Pulmonary artery endothelial cell (primary cell): Measurements from ENCODE around the gene SLCO2B1. TPM values are rescaled to one million over a fixed set of nuclear protein-coding genes. Genes with fewer than 3 reads are reported as not detected.

ENCODE experiments used
- DNase-seq: peaks from one replicate; pipeline ENCODE4 v3.0.0-alpha.2; 2011; ENCODE audit warnings: low read depth, low spot score
- total RNA-seq: library from RNA; depleted of rRNA; stranded (reverse); fragments of >200 nt; gene quantifications from 2 replicates; pipeline ENCODE4 v1.2.3, GENCODE V29; 2014

SLCO2B1 gene
- total RNA-seq, 1 donor from 2014 or later, result 0.13 TPM

DNA sequence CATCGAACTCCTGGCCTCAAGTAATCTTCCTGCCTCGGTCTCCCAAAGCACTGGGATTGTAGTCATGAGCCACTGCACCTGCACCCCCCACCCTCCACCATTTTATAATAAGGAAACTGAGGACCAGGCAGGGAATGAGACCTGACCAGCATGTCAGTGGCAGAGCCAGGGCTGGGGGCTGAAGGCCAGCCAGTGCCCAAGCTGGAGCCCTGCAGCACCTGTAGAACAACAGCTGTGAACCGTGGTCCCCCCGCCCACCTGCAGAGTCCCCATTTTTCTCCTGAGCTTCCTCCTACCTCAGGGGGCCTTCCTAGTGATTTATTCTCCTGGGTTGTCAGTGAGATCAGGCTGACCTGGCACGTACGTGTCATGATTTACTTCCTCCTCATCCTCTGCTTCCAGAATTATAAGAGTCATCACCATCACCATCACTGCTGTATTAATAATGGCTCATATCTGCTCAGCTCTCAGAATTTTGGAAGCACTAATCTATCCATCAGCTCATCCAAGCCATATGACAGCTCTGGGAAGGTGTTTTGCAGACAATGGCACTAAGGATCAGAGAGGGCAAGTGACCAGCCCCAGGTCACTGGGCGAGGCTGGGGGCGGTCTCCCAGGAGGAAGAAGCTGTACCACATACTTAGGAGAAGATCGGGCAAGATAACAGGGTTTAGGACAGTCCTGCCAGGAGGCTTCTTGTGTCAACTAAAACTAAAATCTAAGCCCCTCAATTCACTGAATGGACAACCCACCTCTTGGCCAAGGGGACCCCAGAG lies 5.5 kb upstream of the SLCO2B1 start:
- no peak for DNase-seq

DNA sequence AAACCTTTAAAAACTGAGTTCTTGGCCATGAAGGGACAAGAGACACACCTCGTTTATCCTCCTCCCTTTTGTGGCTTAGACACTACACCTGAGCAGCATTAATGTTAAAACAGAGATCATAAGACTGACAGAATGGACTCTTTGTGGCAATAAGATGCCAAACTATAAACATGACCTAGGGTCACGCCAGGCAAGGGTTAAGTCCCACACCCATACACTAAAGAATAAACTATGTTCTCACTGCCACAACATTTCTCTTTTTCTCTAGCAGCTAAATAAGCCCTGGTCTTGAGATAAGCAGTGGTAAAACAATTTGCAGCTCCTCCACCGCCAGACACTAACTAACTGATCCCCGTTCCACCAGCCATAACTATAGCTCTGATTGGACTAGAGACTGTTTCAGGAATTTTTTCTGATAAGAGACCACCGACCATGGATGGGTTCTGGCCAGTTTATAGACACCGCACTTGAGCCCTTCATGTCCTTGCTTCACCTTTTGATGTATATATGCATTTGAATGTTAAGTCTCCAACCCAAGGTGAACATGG lies 4.9 kb upstream of the SLCO2B1 start:
- DNase-seq, result no peak

DNA sequence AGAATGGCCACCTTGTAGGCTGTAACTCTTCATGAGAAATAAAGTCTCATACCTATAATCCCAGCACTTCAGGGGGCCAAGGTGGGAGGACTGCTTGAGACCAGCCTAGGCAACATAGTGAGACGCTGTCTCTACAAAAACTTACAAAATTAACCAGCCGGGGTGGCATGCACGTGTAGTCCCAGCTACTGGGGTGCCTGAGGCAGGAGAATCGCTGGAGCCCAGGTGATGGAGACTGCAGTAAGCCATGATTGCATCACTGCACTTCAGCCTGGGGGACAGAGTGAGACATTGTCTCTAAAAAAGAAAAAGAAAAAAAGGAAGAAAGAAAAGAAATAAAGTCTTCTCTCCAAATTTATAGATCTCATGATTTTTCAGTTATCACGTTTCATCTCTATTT lies 4.2 kb upstream of the SLCO2B1 start:
- DNase-seq, result no peak

DNA sequence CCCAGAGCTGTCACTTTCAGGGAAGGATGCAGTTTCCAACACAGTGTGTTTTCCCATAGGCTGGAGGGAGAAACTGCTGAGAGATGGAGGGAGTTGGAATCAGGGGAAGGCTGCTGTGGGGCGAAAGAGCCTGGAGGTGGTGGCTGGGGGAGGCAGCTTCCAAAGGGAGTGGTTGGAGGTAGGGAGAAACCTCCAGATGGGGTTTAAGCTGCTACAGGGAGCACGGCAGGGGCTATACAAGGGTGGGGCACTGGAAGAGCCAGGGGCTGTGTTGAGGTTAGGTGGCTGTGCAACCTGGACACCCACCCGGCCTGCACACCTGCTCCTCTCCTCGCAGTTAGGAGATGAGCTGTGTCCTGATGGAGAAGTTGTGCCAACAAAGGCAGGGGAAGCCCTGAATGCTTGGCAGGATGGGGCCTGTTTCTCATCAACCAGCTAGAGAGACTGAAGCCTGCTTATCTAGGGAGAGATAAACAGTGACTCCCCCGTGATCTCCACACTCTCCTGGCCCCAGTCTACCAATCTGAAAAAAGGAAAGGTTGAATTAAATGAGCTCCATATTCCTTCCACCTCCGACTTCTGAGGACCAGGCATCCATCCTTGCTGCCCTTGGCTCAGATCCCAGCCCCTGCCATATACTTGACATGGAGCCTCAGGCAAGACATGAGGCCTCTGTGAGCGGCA lies 3.6 kb upstream of the SLCO2B1 start:
- DNase-seq, result no peak

DNA sequence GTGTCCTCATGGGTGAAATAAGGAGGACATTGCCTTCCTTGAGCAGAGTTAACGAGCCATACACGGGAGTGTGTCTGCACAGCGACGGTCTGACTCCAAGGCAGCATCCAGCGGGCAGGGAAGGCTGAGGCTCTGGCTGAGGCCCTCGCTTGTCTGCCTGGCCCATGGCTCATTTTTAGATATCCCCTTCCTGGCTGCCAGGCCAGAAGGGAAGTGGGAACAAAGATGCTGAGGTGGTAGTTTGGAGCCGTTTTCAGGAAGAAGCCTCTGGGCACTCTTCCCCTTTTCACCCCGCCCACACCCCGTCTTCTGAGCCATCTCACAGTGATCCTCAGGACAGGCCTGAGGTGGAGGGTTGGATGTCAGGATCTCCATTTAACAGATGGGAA lies 3.0 kb upstream of the SLCO2B1 start:
- no peak for DNase-seq

DNA sequence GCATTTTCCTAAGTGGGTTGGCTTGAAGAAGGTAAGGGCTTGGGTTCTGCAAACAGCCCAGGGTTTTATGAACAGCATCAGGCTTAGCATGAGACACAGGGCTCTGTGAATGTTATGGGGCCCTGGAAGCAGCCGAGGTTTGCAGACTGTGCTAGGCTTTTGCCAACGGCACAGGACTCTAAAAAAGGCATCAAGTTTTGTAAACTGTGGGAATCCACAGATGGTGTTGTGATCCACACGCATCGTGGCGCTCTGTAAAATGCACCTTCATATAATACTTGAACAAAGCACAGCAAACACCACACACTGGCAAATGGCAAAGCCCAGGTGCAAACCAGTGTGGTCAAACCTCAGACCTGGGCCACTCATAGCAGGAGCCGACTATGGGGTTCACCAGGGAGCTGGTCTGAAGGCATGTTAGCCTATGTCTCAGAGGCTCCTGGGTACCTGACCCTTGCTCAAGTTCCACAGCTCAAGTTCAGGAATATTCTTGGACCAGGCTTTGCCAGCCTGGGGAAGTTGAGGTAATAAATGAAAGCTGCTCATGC lies 2.4 kb upstream of the SLCO2B1 start:
- DNase-seq, result no peak

DNA sequence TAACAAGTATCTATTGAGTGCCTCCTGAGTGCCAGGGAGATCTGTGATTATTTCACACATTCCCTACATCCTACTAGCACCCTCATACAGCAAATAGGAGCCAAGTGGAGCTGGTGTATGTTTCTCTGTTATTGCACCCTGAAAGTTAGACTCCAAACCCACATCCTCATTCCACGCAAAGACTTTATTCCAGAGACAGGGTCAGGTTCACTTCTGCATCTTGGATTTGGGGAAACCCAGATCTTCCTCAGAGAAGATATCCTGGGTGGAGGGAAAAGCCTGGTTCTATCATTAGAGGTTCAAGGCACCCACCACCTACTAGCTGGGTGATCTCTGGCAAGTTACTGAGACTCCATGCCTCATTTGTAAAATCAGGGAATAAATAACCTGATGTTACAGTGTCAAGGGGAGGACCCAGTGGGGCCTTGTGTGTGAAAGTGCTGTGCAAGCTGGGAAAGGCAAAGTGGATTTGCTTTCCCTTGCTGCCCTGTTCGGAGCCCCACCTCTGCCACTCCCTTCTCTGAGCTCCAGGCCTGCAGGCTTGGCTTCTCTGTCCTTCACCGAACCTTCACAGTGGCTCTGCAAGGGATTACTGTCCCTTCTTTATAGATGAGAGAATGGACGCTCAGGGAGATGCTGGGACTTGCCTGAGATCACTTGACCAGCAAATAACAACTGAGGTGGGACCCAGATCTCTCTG lies 991 bp upstream of the SLCO2B1 start:
- DNase-seq, result no peak

DNA sequence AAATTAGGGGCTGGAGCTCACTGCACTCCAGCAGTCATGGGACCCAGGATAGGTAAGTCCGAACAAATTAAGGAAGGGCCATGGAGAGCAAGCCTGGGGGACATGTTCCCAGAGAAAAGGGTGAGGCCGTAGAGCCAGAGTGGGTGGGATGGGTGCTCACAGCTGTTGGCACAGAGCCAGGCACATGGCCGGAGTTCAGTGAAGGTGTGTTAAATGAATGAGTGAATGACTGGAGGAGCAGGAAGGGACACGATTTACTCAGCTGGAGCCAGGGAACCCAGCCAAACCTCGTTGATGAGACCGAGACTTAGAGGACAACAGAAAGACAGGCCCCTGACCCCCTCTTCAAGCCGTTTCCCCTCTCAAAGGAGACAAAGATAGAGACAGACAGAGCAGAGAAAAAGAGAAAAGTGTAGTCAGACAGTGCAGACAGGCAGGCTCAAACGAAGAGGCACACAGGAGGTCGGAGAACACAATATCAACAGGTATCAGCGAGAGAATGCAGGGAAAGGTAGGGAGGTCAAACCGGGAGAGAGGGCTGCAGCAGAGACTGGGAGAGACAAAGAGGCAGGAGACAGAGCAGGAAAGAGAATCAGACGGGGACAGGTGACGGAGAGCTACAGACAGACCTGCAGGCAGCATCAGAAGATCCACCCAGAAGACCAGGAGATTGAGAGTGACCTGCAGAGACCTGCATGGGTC lies 590 bp downstream of the SLCO2B1 start:
- DNase-seq, result no peak

DNA sequence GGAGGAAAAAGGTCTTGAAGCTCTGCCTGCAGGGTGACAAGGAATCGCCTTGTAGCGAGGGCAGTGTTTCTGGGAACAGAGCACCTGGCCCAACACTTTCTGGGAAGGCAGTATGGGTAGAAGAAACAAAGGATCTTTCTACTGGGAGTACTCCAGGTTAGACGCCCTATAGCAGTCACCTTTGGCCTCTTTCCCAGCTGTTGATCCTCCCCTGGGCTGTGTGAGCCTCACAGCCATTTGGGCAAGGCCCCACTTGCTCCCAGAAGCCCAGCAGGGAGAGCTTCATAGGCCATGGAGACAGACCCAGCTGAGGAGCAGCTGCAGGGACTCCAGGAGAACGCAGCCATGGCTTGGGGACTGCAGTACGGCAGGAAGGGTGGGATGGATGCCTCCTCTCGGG lies 1.2 kb downstream of the SLCO2B1 start:
- no peak for DNase-seq

DNA sequence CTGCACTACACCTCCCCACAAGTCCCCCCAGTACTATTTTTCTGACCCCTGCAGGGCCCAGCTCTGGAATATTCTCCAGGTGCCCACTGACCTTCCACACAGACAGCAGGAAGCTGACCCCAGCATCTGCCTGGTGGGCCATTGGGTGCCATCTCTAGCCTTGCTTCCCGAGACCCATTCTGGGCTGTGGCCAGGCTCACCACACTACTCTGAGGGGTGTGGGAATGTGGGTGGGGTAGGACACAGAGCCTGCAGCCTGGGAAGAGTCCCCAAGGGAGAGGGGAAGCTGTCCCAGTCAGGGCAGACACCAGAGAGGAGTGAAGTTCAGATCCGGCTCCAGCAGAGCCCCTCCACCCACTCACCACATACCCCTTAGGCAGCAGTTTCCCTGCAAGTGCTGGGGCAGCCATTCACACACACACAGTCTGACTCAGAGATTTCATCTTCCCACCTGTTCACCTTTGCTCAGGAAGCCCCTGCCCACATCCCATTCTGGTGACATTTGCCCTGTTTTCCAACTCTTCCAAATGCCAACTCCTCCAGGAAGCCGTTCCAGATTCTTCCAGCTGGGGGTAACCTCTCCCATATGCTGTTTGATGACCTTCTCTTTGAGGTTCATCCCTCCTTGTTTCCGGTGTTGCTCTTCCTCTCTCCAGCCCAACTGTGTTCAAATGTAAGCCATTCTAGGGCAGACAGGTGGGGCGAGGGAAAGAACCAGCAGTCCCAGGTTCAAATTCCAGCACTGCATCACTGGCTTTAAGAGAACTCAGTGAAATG lies 1.9 kb downstream of the SLCO2B1 start:
- no peak for DNase-seq

DNA sequence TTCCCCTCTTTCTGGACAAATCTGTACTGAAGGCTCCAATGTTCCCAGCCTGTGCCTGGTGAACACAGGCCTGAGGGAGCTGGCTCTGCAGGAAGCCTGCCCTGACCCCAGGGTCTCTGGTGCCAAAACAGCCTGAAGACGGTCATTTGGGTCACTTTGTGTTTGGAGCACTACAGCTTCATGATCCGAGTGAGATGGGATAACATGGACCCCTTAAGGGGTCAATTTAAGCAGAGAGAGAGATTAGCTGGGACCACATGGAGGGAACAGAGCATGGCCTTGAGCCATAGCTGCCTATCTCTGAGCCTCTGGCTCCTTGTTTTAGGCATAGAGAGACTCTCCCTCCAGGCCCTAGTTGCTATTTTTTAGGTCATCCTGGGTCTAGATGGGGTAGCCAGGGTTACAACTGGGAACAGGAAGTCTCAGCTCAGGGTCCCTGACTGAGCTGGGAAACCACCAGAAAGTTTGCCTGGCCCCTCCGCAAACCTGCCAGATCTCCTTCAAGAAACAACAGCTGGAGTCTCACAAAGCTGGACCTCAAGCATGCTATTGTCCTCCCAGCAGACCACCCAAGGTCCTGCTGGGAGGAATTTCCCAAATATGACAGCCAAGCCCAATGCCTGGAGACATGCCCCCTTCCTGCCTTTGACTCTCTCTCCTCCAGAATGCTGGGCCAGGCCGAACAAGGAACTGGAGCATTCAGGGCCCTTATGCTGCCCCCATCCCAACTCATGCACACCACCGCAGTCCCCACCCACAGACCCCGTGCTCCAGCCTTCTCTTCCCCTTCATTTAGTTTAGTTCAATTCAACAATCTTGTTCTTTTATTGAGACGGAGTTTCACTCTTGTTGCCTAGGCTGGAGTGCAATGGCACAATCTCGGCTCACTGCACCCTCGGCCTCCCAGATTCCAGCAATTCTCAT lies 4.0 kb downstream of the SLCO2B1 start:
- DNase-seq, result no peak

DNA sequence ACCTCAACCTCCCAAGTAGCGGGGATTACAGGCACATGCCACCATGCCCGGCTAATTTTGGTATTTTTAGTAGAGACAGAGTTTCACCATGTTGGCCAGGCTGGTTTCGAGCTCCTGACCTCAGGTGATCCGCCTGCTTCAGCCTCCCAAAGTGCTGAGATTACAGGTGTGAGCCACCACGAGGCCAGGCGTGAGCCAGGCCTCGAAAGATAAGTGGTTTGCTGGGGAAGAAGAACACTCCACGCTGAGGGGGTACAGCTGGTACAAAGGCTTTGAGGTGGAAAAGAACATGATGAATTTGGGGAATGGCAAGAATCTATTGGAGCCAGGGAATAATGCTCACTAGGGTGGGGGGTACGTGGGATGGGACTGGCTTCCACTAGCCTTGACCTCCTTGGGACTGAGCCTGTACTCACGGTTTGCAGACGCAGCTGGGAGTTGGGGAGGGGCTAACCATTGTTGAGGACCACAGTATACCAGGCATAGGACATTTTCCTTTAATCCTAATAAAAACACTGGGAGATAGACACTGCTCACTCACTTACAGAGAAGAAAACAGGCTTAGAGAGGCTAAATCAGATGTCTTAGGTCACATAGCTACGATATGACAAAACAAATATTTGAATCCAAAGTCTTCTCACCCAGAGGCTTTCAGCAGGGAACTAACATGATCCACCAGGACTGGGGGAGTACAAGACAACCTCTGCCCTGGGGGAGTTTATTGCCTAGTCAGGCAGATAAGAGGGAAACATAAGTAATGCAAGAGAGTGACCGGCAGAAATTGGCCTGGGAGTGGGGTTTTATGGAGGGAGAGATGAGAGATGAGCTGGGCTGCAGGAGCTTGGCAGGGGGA lies 4.9 kb downstream of the SLCO2B1 start:
- no peak for DNase-seq

DNA sequence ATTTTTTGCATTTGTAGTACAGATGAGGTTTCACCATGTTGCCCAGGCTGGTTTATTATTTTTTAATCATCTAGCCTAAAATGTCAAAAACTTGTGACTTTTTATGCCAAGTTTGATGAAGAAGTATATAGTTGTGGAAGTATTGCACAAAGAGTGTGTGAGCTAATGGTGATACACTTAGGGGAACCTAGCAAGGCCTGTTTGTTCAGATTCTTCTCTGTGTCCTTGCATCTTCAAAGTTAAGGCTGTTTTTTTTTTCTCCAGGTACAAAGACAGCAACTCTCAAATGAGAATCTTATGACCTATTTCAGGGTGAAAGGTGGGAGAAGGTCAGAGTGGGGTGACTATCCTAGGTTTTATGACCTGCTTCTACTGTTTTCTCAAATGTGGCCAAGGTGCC lies 7.3 kb downstream of the SLCO2B1 start:
- no peak for DNase-seq

DNA sequence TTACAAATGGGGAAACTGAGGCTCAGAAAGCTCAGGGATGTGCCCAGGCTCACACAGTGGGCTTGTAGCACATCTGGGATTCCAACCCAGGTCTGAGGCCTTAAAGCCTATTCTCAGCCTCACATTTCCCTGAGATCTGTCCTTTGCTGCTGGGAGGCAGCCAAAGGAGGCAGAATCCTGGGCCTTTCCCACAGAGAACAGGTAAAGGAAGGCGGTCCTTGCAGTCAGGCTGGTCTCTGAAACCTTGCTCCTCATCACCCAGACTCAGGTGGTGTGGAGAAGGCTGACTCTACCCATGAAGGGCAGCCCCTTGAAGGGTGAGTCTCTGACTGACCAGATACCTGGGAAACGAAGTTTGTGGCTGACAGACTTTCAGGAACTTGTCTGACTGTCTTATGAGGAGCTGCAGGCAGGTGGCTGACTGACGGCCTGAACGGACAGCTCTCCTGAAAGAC lies 7.8 kb downstream of the SLCO2B1 start:
- DNase-seq, result no peak

DNA sequence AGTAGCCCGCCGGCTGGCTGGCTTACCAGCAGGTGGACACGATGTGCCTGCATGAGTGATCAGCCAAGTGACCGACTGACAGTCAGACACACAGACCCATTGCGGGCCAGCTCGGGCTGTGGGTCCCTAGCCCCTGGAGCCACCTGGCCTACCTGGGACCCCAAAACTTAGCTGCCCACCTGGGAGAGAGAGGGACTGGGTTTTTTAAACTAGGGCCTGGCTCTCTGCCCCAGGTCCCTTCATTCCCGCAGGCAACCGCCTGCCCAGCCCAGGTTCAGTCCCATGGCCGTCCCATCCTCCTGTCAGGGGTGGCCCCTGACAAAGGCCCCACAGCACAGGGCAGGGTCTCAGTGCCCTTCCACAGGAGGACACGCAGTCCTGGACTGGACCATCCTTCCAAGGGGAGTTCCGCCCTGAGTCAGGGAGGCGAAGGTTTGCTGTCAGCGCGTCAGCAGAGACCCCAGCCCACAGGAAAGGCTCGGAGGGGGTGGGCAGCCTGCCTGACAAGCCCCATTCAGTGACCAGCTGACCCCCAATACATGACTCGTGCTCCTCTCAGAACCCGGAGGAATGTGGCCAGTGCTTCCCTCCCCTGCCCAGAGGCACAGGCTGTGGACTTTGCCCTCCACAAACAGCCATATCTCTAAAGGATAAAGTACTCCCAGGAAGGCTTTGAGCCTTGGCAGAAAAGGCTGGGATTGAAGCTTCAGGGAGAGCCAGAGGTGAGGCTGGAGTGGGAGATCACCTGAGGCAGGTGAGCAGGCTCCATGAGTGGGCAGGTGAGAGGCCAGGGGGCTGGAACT lies 8.4 kb downstream of the SLCO2B1 start:
- DNase-seq, result no peak

DNA sequence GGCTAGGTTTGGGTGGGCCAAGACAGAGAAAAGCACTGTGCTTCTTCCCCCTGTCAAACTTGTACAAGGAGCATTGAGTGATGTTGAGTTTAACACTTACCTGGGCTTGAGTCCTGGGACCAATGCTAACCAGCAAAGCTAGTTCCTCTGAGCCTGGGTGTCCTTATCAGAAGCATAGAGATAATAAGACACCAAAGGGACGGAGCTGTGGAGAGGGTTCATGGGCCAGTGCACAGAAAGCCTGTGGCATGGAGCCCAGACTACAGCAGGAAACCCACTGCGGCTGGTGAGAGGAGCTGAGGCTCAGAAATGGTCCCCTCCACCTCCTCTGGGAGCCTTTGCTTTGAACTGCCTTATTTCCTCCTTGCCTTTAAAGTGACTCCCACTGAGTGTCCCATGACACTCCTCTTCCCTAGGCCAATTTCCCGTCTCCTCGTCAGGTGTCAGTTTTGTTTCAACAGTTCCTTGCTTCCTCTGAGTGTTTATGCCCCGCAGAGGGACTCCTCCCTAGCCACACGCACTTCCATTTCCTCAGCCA lies 9.4 kb downstream of the SLCO2B1 start:
- no peak for DNase-seq

DNA sequence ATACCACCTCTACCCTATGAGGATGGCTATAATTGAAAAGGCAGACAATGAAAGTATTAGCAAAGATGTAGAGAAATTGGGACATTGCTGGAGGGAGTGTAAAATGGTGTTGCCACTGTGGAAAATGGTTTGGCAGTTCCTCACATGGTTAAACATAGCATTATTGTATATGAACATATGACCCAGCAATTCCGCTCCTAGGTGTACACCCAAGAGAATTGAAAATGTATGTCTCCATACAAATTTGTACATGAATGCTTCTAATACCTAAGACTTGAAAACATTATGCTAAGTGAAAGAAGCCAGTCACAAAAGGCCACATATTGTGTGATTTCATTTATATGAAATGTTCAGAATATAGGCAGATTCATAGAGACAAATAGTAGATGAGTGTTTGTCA lies 10.0 kb downstream of the SLCO2B1 start:
- no peak for DNase-seq
